ENCODE data around the gene SFMBT1.

- no peak for TF ChIP-seq CTCF (conservative IDR thresholded peaks at IDR 0.05; ENCODE audit: low read depth, low read length)
- no peak for TF ChIP-seq EZH2 (IDR thresholded peaks at IDR 0.05; ENCODE audit: borderline replicate concordance, low read depth, low read length, poor library complexity, severe bottlenecking)
These were observed 29.9 kb upstream of the SFMBT1 start for GRCh38 chr3:53075743-53076140.
